Gastrocnemius medialis (tissue), 4 donors: Measurements from ENCODE around the gene SNRPD3. TPM values are rescaled to one million over a fixed set of nuclear protein-coding genes. Genes with fewer than 3 reads are reported as not detected.

Source experiments
- ATAC-seq, 2 donors: fragments of 150-250 bp; one replicate each; pipeline ENCODE4 v1.9.1; 2016
- DNase-seq, 2 donors: peaks; one replicate each; pipeline ENCODE4 v3.0.0-alpha.2; 2019
- H3K27ac ChIP-seq, 4 donors: fragments of 200-600 bp; sonication (generic); 1 replicate in 1 of 4; 2 replicates in 3 of 4; pipeline ENCODE4 v1.5.1; 2016 to 2018; ENCODE audit warnings: mild to moderate bottlenecking in 2 of 4, moderate library complexity in 1 of 4
- H3K27me3 ChIP-seq, 3 donors: fragments of 200-600 bp; sonication (generic) in 2 of 3; 1 replicate in 1 of 3; 2 replicates in 2 of 3; pipeline versions ENCODE4 v1.5.1 to v1.6.0; 2016 to 2019; ENCODE audit warnings: mild to moderate bottlenecking in 1 of 3, moderate library complexity in 1 of 3
- H3K36me3 ChIP-seq, 2 donors: fragments of 200-600 bp; sonication (generic) in 1 of 2; one replicate each; pipeline ENCODE4 v1.5.1; 2017 to 2018
- H3K4me1 ChIP-seq, 2 donors: fragments of 200-600 bp; sonication (generic) in 1 of 2; one replicate each; pipeline ENCODE4 v1.5.1; 2016 to 2017; ENCODE audit warnings: mild to moderate bottlenecking in 2 of 2
- H3K4me3 ChIP-seq, 4 donors: fragments of 200-600 bp; sonication (generic) in 3 of 4; 1 replicate in 1 of 4; 2 replicates in 3 of 4; pipeline ENCODE4 v1.5.1; 2016 to 2019; ENCODE audit warnings: mild to moderate bottlenecking in 2 of 4
- H3K9me3 ChIP-seq, 3 donors: fragments of 200-600 bp; sonication (generic) in 2 of 3; 1 replicate in 1 of 3; 2 replicates in 2 of 3; pipeline ENCODE4 v1.5.1; 2016 to 2019
- POLR2A ChIP-seq, 2 donors: fragments of 450-650 bp; IDR thresholded peaks; one replicate each; pipeline ENCODE4 v1.6.1; 2017; ENCODE audit warnings: antibody characterized with exemption in 2 of 2, mild to moderate bottlenecking in 2 of 2, moderate library complexity in 2 of 2
- in situ Hi-C, 4 donors: fragments of 200-750 bp; cut with MboI; loops; one replicate each; pipeline versions ENCODE4 v1.15.0 to v1.8.0; 2017; ENCODE audit warnings: low sequenced_read_pairs in 4 of 4
- intact Hi-C: fragments of 100-400 bp; cut with DNase I; formaldehyde crosslinking; loops from one replicate; pipeline ENCODE4 v1.15.1; 2023; ENCODE audit warnings: low total_unique reads
- total RNA-seq, 4 donors: library from RNA; depleted of rRNA; stranded (reverse); fragments of >200 nt; gene quantifications; one replicate each; pipeline versions ENCODE4 v1.1.0 to v1.2.3, GENCODE V29; 2016
- TF ChIP-seq, protein P1 (sequence below), 5 experiments: fragments of 450-650 bp in 3 of 5; fragments of 200-600 bp in 2 of 5; sonication (generic) in 2 of 5; IDR thresholded peaks in 4 of 5; conservative IDR thresholded peaks in 1 of 5; 1 replicate in 4 of 5; 2 replicates in 1 of 5; pipeline ENCODE4 v1.5.1; 2016 to 2019; ENCODE audit warnings: antibody characterized with exemption in 5 of 5, mild to moderate bottlenecking in 3 of 5, moderate library complexity in 3 of 5

The SNRPD3 gene
- total RNA-seq, 4 donors from 2014 or later, result 119 to 166 (median 145) TPM

DNA sequence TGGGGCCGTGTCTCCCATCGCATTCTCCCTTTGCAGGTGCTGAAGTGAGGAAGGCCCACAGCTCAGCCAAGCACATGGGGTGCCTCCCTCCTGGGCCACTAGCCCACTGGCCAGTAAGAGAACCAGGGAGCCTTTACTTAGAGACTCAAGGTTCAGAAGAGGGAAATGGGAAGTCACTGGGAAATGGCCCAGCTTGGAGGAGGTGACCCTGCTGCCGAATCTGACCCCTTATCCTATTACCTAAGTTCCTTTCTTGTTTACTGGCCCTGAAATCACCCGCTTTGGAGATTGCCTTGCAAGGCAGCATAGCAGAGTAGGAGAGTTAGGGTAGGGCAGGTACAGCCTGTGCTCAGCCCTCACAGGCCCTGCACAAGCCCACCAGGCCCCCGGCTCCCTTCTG lies 36.3 kb upstream of the SNRPD3 start:
- Histone ChIP-seq H3K36me3 (no peaks in the 10 kb centered on the region), H3K9me3 (no peaks in the 10 kb centered on the region), H3K27me3 (no peaks in the 10 kb centered on the region), H3K27ac (no peak overlapping the region), H3K4me3 (no peak overlapping the region), H3K4me1 (peaks cover 0 to 4% of the 10 kb centered on the region in 2 donors)
- intact Hi-C loops, result no loop called here
- DNase-seq (no peak), ATAC-seq (no peak)
- TF ChIP-seq, protein P1, sequence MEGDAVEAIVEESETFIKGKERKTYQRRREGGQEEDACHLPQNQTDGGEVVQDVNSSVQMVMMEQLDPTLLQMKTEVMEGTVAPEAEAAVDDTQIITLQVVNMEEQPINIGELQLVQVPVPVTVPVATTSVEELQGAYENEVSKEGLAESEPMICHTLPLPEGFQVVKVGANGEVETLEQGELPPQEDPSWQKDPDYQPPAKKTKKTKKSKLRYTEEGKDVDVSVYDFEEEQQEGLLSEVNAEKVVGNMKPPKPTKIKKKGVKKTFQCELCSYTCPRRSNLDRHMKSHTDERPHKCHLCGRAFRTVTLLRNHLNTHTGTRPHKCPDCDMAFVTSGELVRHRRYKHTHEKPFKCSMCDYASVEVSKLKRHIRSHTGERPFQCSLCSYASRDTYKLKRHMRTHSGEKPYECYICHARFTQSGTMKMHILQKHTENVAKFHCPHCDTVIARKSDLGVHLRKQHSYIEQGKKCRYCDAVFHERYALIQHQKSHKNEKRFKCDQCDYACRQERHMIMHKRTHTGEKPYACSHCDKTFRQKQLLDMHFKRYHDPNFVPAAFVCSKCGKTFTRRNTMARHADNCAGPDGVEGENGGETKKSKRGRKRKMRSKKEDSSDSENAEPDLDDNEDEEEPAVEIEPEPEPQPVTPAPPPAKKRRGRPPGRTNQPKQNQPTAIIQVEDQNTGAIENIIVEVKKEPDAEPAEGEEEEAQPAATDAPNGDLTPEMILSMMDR (IDR thresholded peaks at IDR 0.05 in 4 of 5, conservative IDR thresholded peaks at IDR 0.05 in 1 of 5), result no peak
- in situ Hi-C loops, result loop anchor here in 1 of 4 donors (10.0 kb wide), 1 partner anchor 85 kb away; no protein-coding TSS in a partner anchor

DNA sequence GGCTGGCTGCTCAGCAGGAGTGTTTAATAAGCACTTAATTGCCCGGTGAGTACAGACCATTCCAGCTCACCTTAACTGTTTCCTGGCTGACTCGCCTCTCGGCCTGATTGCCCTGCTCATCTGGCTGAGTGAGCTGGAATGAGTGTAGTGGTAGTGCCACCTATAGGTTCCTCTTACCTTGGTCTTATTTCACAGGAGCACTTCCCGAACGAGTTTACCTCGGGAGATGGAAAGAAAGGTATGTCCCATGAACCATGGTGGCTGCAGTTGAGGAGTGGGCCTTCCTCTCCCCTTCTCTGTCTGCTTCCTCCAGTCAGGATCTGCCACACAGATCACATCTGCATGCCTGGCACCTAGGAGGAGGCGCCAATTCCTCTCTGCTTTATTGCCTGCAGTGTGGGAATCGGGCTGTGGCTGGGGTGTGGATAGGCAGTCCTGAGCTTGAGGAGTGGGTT lies 34.0 kb upstream of the SNRPD3 start:
- Histone ChIP-seq H3K9me3 (no peaks in the 10 kb centered on the region), H3K27ac (no peak overlapping the region), H3K36me3 (no peaks in the 10 kb centered on the region), H3K27me3 (no peaks in the 10 kb centered on the region), H3K4me3 (no peak overlapping the region), H3K4me1 (peaks cover 4 to 7% of the 10 kb centered on the region in 2 donors)
- DNase-seq (no peak), ATAC-seq (peak; percentile 48 to 55)
- no peak for TF ChIP-seq POLR2A (IDR thresholded peaks at IDR 0.05)
- TF ChIP-seq, protein P1 (IDR thresholded peaks at IDR 0.05 in 4 of 5, conservative IDR thresholded peaks at IDR 0.05 in 1 of 5), result peak in 3 of 5 experiments; percentile 34 to 46 (median 46)
- intact Hi-C loops (loop anchor here (10.0 kb wide), 1 partner anchor 197 kb away; no protein-coding TSS in a partner anchor), in situ Hi-C loops (loop anchor here (5.0 to 10.0 kb wide), 3 partner anchors 97 to 197 kb away; partner anchors contain the start of gene ADORA2A (in 1 of the 4))

DNA sequence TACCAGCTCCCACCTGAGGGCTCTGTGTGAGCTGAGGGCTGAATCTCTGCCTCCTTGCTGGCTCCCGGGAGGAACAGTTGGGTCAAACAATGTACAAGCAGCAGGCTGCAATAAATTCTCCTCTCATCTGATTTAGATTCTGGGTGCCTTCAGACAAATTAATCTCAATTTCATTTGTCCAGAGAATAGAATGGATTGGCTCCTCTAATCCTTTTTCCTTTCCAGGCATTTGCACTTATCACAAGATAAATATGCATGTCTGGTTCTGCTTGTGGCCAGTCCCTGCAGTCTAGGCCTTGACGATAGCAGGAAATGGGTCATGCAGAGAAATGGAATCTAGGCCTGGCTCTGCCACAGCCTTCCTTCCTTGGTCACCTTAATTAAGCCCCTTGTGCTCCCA lies 31.9 kb upstream of the SNRPD3 start:
- in situ Hi-C loops, result loop anchor here (5.0 to 10.0 kb wide), 3 partner anchors 99 to 199 kb away; partner anchors contain the start of gene ADORA2A (in 1 of the 4)
- no peaks in the 10 kb centered on the region for H3K9me3 ChIP-seq

DNA sequence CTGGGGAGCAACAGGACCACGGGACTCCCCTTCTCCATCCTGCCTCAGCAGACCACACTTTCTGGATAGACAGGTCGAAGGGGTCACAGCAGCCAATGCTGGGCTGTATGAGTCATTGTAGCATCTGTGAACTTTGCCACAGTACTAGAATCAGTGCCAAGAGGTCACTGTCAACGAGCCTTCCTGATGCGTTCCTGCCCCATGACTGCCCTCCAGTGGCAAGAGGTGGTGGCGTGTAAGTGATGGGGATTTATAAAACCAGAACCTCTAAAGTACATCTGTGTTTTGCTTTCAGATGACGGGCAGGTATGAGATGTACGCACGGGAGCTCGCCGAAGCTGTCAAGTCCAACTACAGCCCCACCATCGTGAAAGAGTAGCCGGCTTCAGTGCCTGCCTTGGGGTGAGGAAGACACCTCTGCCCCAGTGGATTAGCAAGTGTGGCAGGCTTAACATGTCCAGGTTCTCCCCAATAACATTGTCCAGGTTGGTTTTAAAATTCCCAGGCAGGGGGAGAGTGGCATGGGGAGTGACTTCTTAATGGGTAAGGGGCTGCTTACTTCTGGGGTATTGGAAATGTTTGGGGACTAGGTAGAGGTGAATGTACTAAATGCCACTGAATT lies 30.3 kb upstream of the SNRPD3 start:
- peak; percentile 44 to 69 for DNase-seq
- intact Hi-C loops (loop anchor here (2.0 to 10.0 kb wide), 2 partner anchors 103 to 201 kb away; no protein-coding TSS in a partner anchor), in situ Hi-C loops (loop anchor here in 3 of 4 donors (5.0 to 10.0 kb wide), 3 partner anchors 101 to 201 kb away; partner anchors contain the start of gene ADORA2A (in 1 of the 3))
- H3K27me3 ChIP-seq, result no peaks in the 10 kb centered on the region
- peaks cover 4 to 7% of the 10 kb centered on the region in 2 donors for H3K4me1 ChIP-seq
- no peaks in the 10 kb centered on the region for H3K36me3 ChIP-seq
- H3K27ac ChIP-seq, result no peak overlapping the region
- no peak for TF ChIP-seq POLR2A (IDR thresholded peaks at IDR 0.05)
- TF ChIP-seq, protein P1 (IDR thresholded peaks at IDR 0.05 in 4 of 5, conservative IDR thresholded peaks at IDR 0.05 in 1 of 5), result peak; percentile 68 to 81 (median 75)
- H3K9me3 ChIP-seq, result no peaks in the 10 kb centered on the region
- peak; percentile 59 to 87 for ATAC-seq
- no peak overlapping the region for H3K4me3 ChIP-seq

More for the DNA sequence above, 31.9 kb upstream of the SNRPD3 start:
- intact Hi-C loops, result loop anchor here (10.0 kb wide), 1 partner anchor 199 kb away; no protein-coding TSS in a partner anchor
- Histone ChIP-seq H3K4me3 (no peak overlapping the region), H3K36me3 (no peaks in the 10 kb centered on the region), H3K4me1 (peaks cover 4 to 7% of the 10 kb centered on the region in 2 donors), H3K27ac (no peak overlapping the region), H3K27me3 (no peaks in the 10 kb centered on the region)
- TF ChIP-seq, protein P1 (IDR thresholded peaks at IDR 0.05 in 4 of 5, conservative IDR thresholded peaks at IDR 0.05 in 1 of 5), result no peak
- DNase-seq (no peak), ATAC-seq (no peak)
